Tibial nerve (tissue), 4 donors: Measurements from ENCODE around the gene ITPKB. TPM values are rescaled to one million over a fixed set of nuclear protein-coding genes. Genes with fewer than 3 reads are reported as not detected.
"Not testable (repeated sequence)": the region's sequence is repeated elsewhere in the genome, so short reads cannot be mapped to it uniquely, and the experiment has no call there.

ENCODE experiments used
- DNase-seq, 2 donors: peaks; one replicate each; pipeline ENCODE4 v3.0.0-alpha.2; 2019; ENCODE audit warnings: low spot score in 2 of 2
- H3K27ac ChIP-seq, 4 donors: fragments of 200-600 bp; sonication (generic) in 3 of 4; one replicate each; pipeline ENCODE4 v1.5.1; 2017 to 2019; ENCODE audit warnings: mild to moderate bottlenecking in 1 of 4
- H3K27me3 ChIP-seq, 2 donors: fragments of 200-600 bp; sonication (generic) in 1 of 2; one replicate each; pipeline versions ENCODE4 v1.5.1 to v1.6.0; 2017 to 2019
- H3K36me3 ChIP-seq, 3 donors: fragments of 200-600 bp; sonication (generic); one replicate each; pipeline ENCODE4 v1.5.1; 2018 to 2019
- H3K4me1 ChIP-seq, 4 donors: fragments of 200-600 bp; sonication (generic) in 3 of 4; one replicate each; pipeline ENCODE4 v1.5.1; 2017 to 2019
- H3K4me3 ChIP-seq, 4 donors: fragments of 200-600 bp; sonication (generic) in 3 of 4; one replicate each; pipeline ENCODE4 v1.5.1; 2017 to 2019; ENCODE audit warnings: mild to moderate bottlenecking in 1 of 4, moderate library complexity in 1 of 4
- H3K9me3 ChIP-seq, 4 donors: fragments of 200-600 bp; sonication (generic) in 3 of 4; one replicate each; pipeline ENCODE4 v1.5.1; 2017 to 2019
- CTCF ChIP-seq, 5 experiments: fragments of 200-600 bp in 3 of 5; fragments of 450-650 bp in 2 of 5; sonication (generic) in 3 of 5; IDR thresholded peaks; one replicate each; pipeline ENCODE4 v1.5.1; 2016 to 2019; ENCODE audit warnings: antibody characterized with exemption in 5 of 5, mild to moderate bottlenecking in 3 of 5, moderate library complexity in 2 of 5
- EP300 ChIP-seq, 2 donors: sonication (generic); formaldehyde crosslinking; IDR thresholded peaks; one replicate each; pipeline ENCODE4 v1.6.1; 2017; ENCODE audit warnings: antibody characterized with exemption in 2 of 2, mild to moderate bottlenecking in 1 of 2
- POLR2A ChIP-seq, 2 donors: fragments of 450-650 bp; IDR thresholded peaks; one replicate each; pipeline ENCODE4 v1.6.1; 2017; ENCODE audit warnings: antibody characterized with exemption in 2 of 2, mild to moderate bottlenecking in 2 of 2, moderate library complexity in 2 of 2
- WGBS, 2 donors: methylation state at CpG; one replicate each; pipeline ENCODE4 v1.1.5; 2018; 5-methylcytosine and 5-hydroxymethylcytosine counted together
- total RNA-seq, 4 donors: library from RNA; depleted of rRNA; stranded (reverse); fragments of >200 nt; gene quantifications; one replicate each; pipeline ENCODE4 v1.1.0, GENCODE V29; 2016

The ITPKB gene
- total RNA-seq, 4 donors from 2014 or later: 49.2 to 82.0 (median 52.7) TPM

DNA sequence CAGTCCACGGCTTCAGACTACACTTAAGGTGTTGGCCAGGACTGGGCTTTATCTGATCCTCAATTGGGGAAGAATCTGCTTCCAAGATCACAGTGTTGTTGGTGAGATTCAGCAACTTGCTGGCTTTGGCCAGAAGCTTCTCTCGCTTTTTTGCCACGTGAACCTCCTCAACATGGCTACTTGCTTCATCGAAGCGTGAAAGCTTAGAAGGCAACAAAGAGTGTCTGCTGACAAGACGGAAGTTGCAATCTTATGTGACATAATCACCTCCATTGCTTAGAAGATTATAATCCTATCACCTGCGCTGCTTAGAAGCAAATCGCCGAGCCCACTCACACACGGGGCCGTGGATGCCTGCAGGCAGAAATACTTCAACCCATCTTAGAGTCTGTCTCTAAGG lies 10.4 kb upstream of the ITPKB start:
- Histone ChIP-seq H3K27ac (no peak overlapping the region), H3K4me3 (no peak overlapping the region), H3K9me3 (no peaks in the 10 kb centered on the region), H3K36me3 (no peaks in the 10 kb centered on the region), H3K27me3 (no peaks in the 10 kb centered on the region), H3K4me1 (peaks cover 0 to 7% (median 0%) of the 10 kb centered on the region in 4 donors)
- no peak for TF ChIP-seq CTCF (IDR thresholded peaks at IDR 0.05)
- TF ChIP-seq POLR2A (IDR thresholded peaks at IDR 0.05): no peak
- 89 to 91% methylated on average over 11 of the region's 11 CpGs for WGBS, 2 donors
- DNase-seq: no peak

GRCh38 chr1:226748306-226748705 lies 9.2 kb upstream of the ITPKB start:
- peaks cover 0 to 4% (median 0%) of the 10 kb centered on the region in 4 donors for H3K9me3 ChIP-seq
- peaks cover 0 to 7% (median 0%) of the 10 kb centered on the region in 4 donors for H3K4me1 ChIP-seq
- no peak overlapping the region for H3K4me3 ChIP-seq
- H3K27ac ChIP-seq: no peak overlapping the region
- TF ChIP-seq EP300 (IDR thresholded peaks at IDR 0.05): no peak
- TF ChIP-seq POLR2A (IDR thresholded peaks at IDR 0.05): no peak
- TF ChIP-seq CTCF (IDR thresholded peaks at IDR 0.05): no peak
- no peaks in the 10 kb centered on the region for H3K27me3 ChIP-seq
- no peak for DNase-seq
- 73 to 74% methylated on average over 4 of the region's 4 CpGs for WGBS, 2 donors
- no peaks in the 10 kb centered on the region for H3K36me3 ChIP-seq

DNA sequence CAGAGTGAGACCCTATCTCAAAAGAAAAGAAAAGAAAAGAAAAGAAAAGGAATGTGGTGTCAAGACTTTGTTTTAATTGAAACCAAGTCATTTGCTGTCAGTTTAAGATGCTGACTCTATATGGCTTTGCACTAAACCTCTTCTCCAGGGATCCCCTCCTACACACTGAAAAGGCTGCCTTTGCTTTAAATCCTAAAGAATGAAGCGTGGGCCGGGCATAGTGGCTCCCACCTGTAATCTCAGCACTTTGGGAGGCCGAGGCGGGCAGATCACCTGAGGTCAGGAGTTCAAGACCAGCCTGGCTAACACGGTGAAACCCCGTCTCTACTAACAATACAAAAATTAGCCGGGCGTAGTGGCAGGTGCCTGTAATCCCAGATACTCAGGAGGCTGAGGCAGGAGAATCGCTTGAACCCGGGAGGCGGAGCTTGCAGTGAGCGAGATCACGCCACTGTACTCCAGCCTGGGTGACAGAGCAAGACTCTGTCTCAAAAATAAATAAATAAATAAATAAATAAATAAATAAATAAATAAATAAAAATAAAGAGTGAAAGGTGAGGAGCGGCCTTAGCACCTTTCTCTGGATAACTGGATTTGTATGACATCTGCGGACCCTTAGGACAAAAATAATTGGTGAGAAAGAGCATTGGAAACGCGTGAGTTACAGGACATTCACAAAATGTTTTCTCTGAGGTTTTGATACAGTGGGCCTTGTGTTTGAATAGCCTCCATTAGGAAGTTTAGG lies 8.6 kb upstream of the ITPKB start:
- H3K4me1 ChIP-seq, H3K27ac ChIP-seq, H3K27me3 ChIP-seq, H3K36me3 ChIP-seq, DNase-seq, H3K4me3 ChIP-seq, H3K9me3 ChIP-seq: not testable (repeated sequence)
- 93% methylated on average over 17 of the region's 17 CpGs for WGBS, 2 donors

GRCh38 chr1:226743259-226743658 lies 4.2 kb upstream of the ITPKB start:
- Histone ChIP-seq H3K36me3 (no peaks in the 10 kb centered on the region), H3K4me1 (peaks cover 0 to 14% (median 10%) of the 10 kb centered on the region in 4 donors), H3K27me3 (no peaks in the 10 kb centered on the region), H3K27ac (no peak overlapping the region), H3K9me3 (peaks cover 0 to 4% (median 0%) of the 10 kb centered on the region in 4 donors), H3K4me3 (no peak overlapping the region)
- DNase-seq: no peak
- TF ChIP-seq EP300 (IDR thresholded peaks at IDR 0.05): no peak
- TF ChIP-seq POLR2A (IDR thresholded peaks at IDR 0.05): no peak
- TF ChIP-seq CTCF (IDR thresholded peaks at IDR 0.05): no peak

GRCh38 chr1:226741009-226741408 lies 1.9 kb upstream of the ITPKB start:
- Histone ChIP-seq H3K4me3 (no peak overlapping the region), H3K27ac (no peak overlapping the region), H3K27me3 (no peaks in the 10 kb centered on the region), H3K9me3 (peaks cover 0 to 4% (median 0%) of the 10 kb centered on the region in 4 donors), H3K4me1 (peaks cover 0 to 24% (median 20%) of the 10 kb centered on the region in 4 donors), H3K36me3 (peaks cover 0 to 2% (median 0%) of the 10 kb centered on the region in 3 donors)
- TF ChIP-seq POLR2A (IDR thresholded peaks at IDR 0.05) (no peak), CTCF (IDR thresholded peaks at IDR 0.05) (no peak), EP300 (IDR thresholded peaks at IDR 0.05) (no peak)
- DNase-seq: no peak
- WGBS, 2 donors: 94 to 95% methylated on average over 3 of the region's 3 CpGs
